ENCODE measurements around the gene MDGA2. TPM values are rescaled to one million over a fixed set of nuclear protein-coding genes. Genes with fewer than 3 reads are reported as not detected.

The MDGA2 gene
- total and polyA plus RNA-seq, 9 donors, result 0.11 to 0.61 (median 0.30) TPM

DNA sequence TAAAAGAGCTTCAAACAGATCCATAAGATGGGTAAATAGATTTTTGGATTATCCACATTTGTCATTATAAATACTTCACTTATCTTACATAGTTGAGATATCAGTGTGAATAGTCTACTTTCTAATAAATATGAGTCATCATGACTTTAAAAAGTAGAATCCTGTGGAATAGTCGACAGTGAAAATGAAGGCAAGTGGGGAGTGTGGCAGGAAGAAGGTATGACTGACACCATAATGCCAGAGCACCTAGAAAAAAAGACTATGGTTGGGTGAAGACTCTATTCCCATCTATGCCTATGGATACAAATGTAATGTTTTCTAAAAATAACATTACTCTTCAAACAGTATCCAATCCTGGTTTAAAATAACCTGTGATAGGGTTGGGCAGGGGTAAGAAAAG lies 117.5 kb downstream of the MDGA2 start:
- no CpG with 5 or more reads among the region's 1 CpG for WGBS (ENCODE audit: insufficient coverage)
- H3K27me3 ChIP-seq (ENCODE audit: control insufficient read depth, insufficient read depth, low read length), result no peaks in the 10 kb centered on the region
- no peak overlapping the region for H3K27ac ChIP-seq (ENCODE audit: low read length)
- DNase-seq, result no peak
- no peaks in the 10 kb centered on the region for H3K4me1 ChIP-seq (ENCODE audit: control insufficient read depth, insufficient read depth, low read length)
- no peak overlapping the region for H3K4me3 ChIP-seq (ENCODE audit: low read length)
- H3K36me3 ChIP-seq (ENCODE audit: control insufficient read depth, insufficient read depth, low read length), result no peaks in the 10 kb centered on the region
- no peaks in the 10 kb centered on the region for H3K9me3 ChIP-seq (replicated peaks; ENCODE audit: control insufficient read depth, low read depth, low read length)

DNA sequence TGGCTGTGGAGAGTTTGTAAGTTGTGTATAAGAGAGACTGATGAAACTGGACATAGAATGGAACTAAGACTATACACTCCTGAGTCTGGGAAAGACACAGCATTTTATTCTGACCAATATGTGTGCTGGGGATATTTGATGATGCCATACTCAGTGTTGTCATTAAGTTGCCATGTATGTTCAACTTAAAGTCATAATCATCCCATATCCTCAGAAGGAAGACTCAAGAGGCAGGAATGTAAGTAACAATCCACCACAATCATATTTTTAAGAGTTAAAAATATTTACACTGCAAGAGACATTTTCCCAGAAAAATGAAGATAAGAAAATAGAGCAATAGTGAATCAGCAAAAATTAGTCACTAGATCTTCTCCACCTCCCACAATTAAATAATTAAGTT lies 120.1 kb downstream of the MDGA2 start:
- Histone ChIP-seq H3K36me3 (ENCODE audit: control insufficient read depth, insufficient read depth, low read length) (no peaks in the 10 kb centered on the region), H3K27me3 (ENCODE audit: control insufficient read depth, insufficient read depth, low read length) (no peaks in the 10 kb centered on the region), H3K4me1 (ENCODE audit: control insufficient read depth, insufficient read depth, low read length) (no peaks in the 10 kb centered on the region), H3K9me3 (replicated peaks; ENCODE audit: control insufficient read depth, low read depth, low read length) (no peaks in the 10 kb centered on the region), H3K27ac (ENCODE audit: low read length) (no peak overlapping the region), H3K4me3 (ENCODE audit: low read length) (no peak overlapping the region)
- DNase-seq, result no peak

DNA sequence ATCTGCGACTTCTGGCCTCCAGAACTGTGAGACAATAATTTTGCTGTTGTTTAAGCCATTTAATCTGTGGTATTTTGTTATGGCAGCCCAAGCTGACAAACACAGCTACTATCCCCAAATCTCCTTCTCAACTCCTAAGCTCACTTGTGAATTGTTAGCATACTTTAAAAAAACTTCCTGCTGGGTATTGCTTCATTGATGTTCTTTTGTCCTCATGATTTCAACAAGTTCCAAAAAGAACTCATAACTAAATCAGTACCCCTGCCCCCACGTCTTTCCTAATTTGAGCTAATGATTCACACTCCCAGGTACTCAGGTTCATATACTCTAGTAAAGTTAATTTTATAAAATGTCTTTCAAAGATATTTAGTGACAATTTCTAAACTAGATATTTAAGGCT lies 125.5 kb downstream of the MDGA2 start:
- no peak for DNase-seq
- Histone ChIP-seq H3K4me1 (ENCODE audit: control insufficient read depth, insufficient read depth, low read length) (no peaks in the 10 kb centered on the region), H3K27me3 (ENCODE audit: control insufficient read depth, insufficient read depth, low read length) (no peaks in the 10 kb centered on the region), H3K9me3 (replicated peaks; ENCODE audit: control insufficient read depth, low read depth, low read length) (no peaks in the 10 kb centered on the region), H3K27ac (ENCODE audit: low read length) (no peak overlapping the region), H3K4me3 (ENCODE audit: low read length) (no peak overlapping the region), H3K36me3 (ENCODE audit: control insufficient read depth, insufficient read depth, low read length) (no peaks in the 10 kb centered on the region)
- WGBS (ENCODE audit: insufficient coverage), result no CpG with 5 or more reads among the region's 2 CpGs

DNA sequence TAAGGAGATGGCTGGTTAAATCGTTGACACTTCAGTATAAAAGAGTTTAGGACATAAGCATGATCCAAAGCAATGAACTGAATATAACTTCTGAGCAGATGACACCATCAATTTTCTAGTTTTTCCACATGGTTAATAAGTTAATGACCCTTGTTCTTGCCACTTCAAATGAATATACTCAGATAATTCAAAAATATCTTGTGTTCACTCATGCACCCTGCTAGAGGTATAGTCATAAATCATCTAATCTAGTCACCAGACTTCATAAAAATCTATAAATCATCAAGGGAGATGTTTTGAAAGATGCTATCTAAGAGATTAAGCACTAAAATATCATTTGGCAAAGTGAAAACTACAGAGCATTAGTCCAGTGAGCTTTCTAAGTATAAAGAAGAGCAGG lies 131.9 kb downstream of the MDGA2 start:
- Histone ChIP-seq H3K4me1 (ENCODE audit: control insufficient read depth, insufficient read depth, low read length) (no peaks in the 10 kb centered on the region), H3K27me3 (ENCODE audit: control insufficient read depth, insufficient read depth, low read length) (no peaks in the 10 kb centered on the region), H3K9me3 (replicated peaks; ENCODE audit: control insufficient read depth, low read depth, low read length) (no peaks in the 10 kb centered on the region), H3K36me3 (ENCODE audit: control insufficient read depth, insufficient read depth, low read length) (no peaks in the 10 kb centered on the region), H3K4me3 (ENCODE audit: low read length) (no peak overlapping the region), H3K27ac (ENCODE audit: low read length) (no peak overlapping the region)
- no peak for DNase-seq
- WGBS (ENCODE audit: insufficient coverage), result no CpG with 5 or more reads among the region's 1 CpG

DNA sequence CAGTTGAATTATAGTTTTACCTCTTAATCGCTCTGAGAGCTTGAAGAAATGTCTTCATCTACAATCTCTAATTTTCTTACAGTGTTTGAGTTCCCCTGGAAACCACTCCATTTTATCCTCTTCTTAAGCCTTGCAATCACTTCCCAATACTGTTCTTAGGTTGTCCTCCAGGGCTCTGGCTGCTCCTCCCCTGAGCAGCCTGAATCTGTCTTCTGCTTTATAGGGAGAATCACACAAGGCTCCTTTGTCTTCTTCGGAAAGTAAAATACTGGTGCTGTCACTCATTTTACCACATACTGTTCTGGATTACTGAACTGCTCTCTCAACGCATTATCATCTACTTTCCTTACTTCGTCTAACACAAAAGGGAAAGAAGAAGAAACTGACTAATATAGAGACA lies 133.7 kb downstream of the MDGA2 start:
- H3K9me3 ChIP-seq (replicated peaks; ENCODE audit: control insufficient read depth, low read depth, low read length), result no peaks in the 10 kb centered on the region
- WGBS (ENCODE audit: insufficient coverage), result no CpG with 5 or more reads among the region's 4 CpGs
- H3K4me3 ChIP-seq (ENCODE audit: low read length), result no peak overlapping the region
- H3K27ac ChIP-seq (ENCODE audit: low read length), result no peak overlapping the region
- no peaks in the 10 kb centered on the region for H3K27me3 ChIP-seq (ENCODE audit: control insufficient read depth, insufficient read depth, low read length)
- no peaks in the 10 kb centered on the region for H3K4me1 ChIP-seq (ENCODE audit: control insufficient read depth, insufficient read depth, low read length)
- no peak for DNase-seq
- H3K36me3 ChIP-seq (ENCODE audit: control insufficient read depth, insufficient read depth, low read length), result no peaks in the 10 kb centered on the region

DNA sequence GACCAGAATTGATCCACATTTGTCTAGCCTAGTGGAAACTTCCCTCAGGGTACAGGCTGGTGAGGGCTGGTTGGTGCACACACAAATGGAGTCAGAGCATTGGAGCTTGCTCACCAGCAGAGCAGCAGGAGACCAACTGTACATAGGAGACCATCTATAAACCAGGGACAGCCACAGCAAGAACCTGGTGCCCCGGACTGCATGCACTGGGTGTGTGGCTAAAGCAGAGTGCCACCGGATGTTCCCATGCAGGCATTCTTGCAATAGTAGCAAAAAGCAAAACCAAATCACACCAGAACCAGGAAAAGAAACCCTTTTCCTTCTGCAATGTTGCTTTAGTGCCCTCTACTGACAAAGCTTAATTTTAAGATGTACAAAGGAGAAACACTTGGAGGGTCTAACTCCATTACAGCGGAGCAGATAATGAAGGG lies 136.4 kb downstream of the MDGA2 start:
- WGBS (ENCODE audit: insufficient coverage), result no CpG with 5 or more reads among the region's 3 CpGs
- Histone ChIP-seq H3K27me3 (ENCODE audit: control insufficient read depth, insufficient read depth, low read length) (no peaks in the 10 kb centered on the region), H3K27ac (ENCODE audit: low read length) (no peak overlapping the region), H3K36me3 (ENCODE audit: control insufficient read depth, insufficient read depth, low read length) (no peaks in the 10 kb centered on the region), H3K4me3 (ENCODE audit: low read length) (no peak overlapping the region), H3K9me3 (replicated peaks; ENCODE audit: control insufficient read depth, low read depth, low read length) (no peaks in the 10 kb centered on the region), H3K4me1 (ENCODE audit: control insufficient read depth, insufficient read depth, low read length) (no peaks in the 10 kb centered on the region)
- peak; percentile 31 for DNase-seq

DNA sequence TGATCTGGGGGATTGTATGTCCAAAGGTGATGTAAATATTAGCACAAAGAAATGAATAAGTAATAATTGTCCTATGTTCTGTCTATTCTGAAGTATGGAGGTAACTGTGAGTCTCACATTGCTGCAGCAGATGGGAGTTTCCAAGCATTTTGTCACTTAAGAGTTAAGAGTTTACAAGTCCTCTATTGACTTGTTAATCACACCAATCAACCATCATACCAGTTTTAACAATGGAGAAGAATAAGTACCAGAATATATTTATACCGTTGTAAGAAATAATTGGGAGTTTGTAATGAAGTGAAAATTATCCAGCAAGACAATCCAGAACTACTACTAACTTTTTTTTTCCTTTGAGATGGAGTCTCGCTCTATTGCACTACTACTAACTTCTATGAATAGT lies 139.1 kb downstream of the MDGA2 start:
- no peaks in the 10 kb centered on the region for H3K36me3 ChIP-seq (ENCODE audit: control insufficient read depth, insufficient read depth, low read length)
- WGBS (ENCODE audit: insufficient coverage), result no CpG with 5 or more reads among the region's 2 CpGs
- H3K27me3 ChIP-seq (ENCODE audit: control insufficient read depth, insufficient read depth, low read length), result no peaks in the 10 kb centered on the region
- no peaks in the 10 kb centered on the region for H3K4me1 ChIP-seq (ENCODE audit: control insufficient read depth, insufficient read depth, low read length)
- no peak overlapping the region for H3K27ac ChIP-seq (ENCODE audit: low read length)
- DNase-seq, result no peak
- no peak overlapping the region for H3K4me3 ChIP-seq (ENCODE audit: low read length)
- no peaks in the 10 kb centered on the region for H3K9me3 ChIP-seq (replicated peaks; ENCODE audit: control insufficient read depth, low read depth, low read length)

DNA sequence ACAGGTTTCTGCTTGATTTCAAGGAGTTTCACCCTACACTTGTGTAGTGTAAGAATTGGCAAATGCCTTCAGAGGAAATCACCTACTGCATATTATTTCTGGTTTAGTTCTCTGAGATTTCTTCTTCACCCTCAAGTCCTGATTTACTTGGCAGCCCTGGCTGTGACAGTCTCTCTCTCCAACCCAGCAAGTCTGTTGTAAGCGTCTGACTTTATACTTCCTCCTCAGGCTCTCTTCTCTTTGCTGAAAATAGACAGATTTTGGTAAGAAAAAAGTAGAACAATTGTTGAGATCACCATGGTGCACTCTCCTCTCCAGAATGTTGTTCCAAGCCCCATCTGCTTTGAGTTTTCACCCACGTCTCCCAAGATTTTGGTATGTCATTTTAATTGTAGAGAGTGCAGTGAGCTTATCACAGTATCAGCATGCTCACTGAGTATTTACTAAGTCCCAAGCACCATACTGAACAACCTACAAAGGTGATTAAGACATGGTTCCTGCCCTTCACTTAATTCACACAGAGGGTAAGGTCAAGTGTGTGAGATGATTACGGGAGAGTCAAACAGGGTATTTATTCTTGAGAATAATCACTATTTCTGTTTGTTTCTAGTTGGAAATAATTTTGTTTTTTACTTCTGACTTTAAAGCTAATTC lies 148.7 kb downstream of the MDGA2 start:
- no peak overlapping the region for H3K4me3 ChIP-seq (ENCODE audit: low read length)
- peak; percentile 18 for DNase-seq
- WGBS (ENCODE audit: insufficient coverage), result no CpG with 5 or more reads among the region's 3 CpGs
- no peaks in the 10 kb centered on the region for H3K4me1 ChIP-seq (ENCODE audit: control insufficient read depth, insufficient read depth, low read length)
- no peaks in the 10 kb centered on the region for H3K36me3 ChIP-seq (ENCODE audit: control insufficient read depth, insufficient read depth, low read length)
- H3K9me3 ChIP-seq (replicated peaks; ENCODE audit: control insufficient read depth, low read depth, low read length), result no peaks in the 10 kb centered on the region
- no peaks in the 10 kb centered on the region for H3K27me3 ChIP-seq (ENCODE audit: control insufficient read depth, insufficient read depth, low read length)
- H3K27ac ChIP-seq (ENCODE audit: low read length), result no peak overlapping the region

DNA sequence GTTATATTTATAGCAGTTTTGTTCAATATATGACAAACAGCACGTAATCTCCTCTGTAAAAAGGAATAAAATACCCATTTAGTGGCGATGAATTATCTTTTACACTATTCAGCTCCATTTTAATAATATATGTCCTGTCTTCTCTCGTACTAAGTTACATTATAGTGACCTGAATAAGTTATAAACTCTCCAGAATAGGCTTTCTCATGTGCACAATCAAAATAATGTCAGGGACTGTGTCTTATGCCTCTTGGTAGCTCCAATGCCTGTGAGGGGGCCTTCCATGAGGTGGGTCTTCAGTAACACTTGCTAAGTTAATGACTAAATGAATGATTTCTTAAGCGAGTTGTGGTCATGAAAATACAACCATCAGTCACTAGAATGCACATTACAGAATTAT lies 150.9 kb downstream of the MDGA2 start:
- no peak overlapping the region for H3K4me3 ChIP-seq (ENCODE audit: low read length)
- H3K27ac ChIP-seq (ENCODE audit: low read length), result no peak overlapping the region
- no peaks in the 10 kb centered on the region for H3K4me1 ChIP-seq (ENCODE audit: control insufficient read depth, insufficient read depth, low read length)
- H3K9me3 ChIP-seq (replicated peaks; ENCODE audit: control insufficient read depth, low read depth, low read length), result no peaks in the 10 kb centered on the region
- no peak for DNase-seq
- no peaks in the 10 kb centered on the region for H3K36me3 ChIP-seq (ENCODE audit: control insufficient read depth, insufficient read depth, low read length)
- WGBS (ENCODE audit: insufficient coverage), result no CpG with 5 or more reads among the region's 4 CpGs
- no peaks in the 10 kb centered on the region for H3K27me3 ChIP-seq (ENCODE audit: control insufficient read depth, insufficient read depth, low read length)

DNA sequence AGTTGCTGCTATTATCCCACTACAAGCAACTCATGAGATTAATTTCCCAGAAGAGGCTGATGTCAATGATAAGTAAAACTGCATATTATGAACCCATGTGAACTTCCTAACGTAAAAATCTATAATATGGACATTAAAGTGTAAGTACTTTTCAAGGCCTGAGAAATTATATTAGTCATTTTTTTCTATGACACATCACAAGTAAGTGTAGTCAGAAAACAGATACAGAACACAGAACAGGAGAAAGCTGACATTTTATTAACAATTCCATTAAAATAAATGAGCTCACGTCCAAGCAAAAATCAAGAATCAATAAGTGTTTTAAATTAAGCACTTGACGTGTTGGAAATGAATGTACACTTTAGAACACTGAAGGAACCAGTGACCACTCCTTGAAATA lies 155.0 kb downstream of the MDGA2 start:
- H3K4me3 ChIP-seq (ENCODE audit: low read length), result no peak overlapping the region
- no peaks in the 10 kb centered on the region for H3K9me3 ChIP-seq (replicated peaks; ENCODE audit: control insufficient read depth, low read depth, low read length)
- no peaks in the 10 kb centered on the region for H3K27me3 ChIP-seq (ENCODE audit: control insufficient read depth, insufficient read depth, low read length)
- WGBS (ENCODE audit: insufficient coverage), result no CpG with 5 or more reads among the region's 3 CpGs
- DNase-seq, result no peak
- no peak overlapping the region for H3K27ac ChIP-seq (ENCODE audit: low read length)
- no peaks in the 10 kb centered on the region for H3K4me1 ChIP-seq (ENCODE audit: control insufficient read depth, insufficient read depth, low read length)
- H3K36me3 ChIP-seq (ENCODE audit: control insufficient read depth, insufficient read depth, low read length), result no peaks in the 10 kb centered on the region

DNA sequence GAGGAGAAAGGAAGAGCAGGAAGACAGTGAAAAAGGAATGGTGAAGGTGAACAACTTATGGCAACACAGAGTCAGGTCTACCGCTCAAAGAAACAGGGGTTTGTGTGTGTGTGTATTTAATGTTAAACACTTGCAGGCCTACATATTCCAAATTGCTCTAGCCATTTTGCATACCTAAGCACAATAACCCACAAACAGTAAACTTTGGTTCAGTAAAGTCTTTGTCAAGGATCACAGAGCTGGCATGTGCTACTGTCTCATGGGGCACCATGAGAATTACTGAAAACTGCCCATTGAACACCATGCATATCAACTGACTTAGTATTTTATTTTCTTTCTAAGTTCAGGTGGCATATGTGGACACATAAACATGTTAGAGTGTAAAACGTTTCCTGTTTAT lies 163.6 kb downstream of the MDGA2 start:
- H3K4me1 ChIP-seq (ENCODE audit: control insufficient read depth, insufficient read depth, low read length), result no peaks in the 10 kb centered on the region
- no peak overlapping the region for H3K4me3 ChIP-seq (ENCODE audit: low read length)
- H3K36me3 ChIP-seq (ENCODE audit: control insufficient read depth, insufficient read depth, low read length), result no peaks in the 10 kb centered on the region
- no peaks in the 10 kb centered on the region for H3K9me3 ChIP-seq (replicated peaks; ENCODE audit: control insufficient read depth, low read depth, low read length)
- no peak overlapping the region for H3K27ac ChIP-seq (ENCODE audit: low read length)
- DNase-seq, result no peak
- no CpG with 5 or more reads among the region's 2 CpGs for WGBS (ENCODE audit: insufficient coverage)
- no peaks in the 10 kb centered on the region for H3K27me3 ChIP-seq (ENCODE audit: control insufficient read depth, insufficient read depth, low read length)
